ENCODE results near the gene PALLD. TPM values are rescaled to one million over a fixed set of nuclear protein-coding genes. Genes with fewer than 3 reads are reported as not detected.

The PALLD gene
- total RNA-seq, 1 experiment from 2014 or later = 18.3 TPM

DNA sequence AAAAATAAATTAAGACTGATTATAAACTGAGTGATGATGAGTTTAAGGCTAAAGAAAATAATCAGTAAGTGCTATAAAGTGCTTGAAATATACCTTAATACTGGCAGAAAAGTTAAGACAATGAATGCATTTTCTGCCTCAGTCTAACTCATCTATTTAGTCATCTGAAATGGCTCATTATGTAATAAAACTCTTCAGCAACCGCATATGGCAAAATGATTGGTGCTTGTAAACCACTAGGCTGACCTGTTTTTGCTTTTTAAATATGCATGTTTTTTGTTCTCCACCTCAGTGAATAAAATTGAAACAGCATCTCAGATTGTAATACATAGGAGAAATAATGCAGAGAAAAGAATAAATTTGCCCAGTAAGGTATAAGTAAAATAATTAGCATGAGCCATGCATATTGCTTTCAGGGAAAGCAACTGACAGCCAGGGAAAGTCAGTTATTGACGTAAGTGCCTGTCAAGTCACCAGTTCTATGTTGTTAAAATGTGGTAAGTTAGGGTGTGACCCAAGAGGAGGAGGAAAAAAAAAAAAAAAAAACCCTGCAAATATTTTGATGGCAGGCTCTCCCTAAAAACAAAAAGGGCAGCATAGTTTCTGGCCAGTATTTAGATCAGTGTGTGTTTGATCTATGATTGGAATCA lies 167.5 kb downstream of the PALLD start:
- Histone ChIP-seq H2BK5ac (ENCODE audit: insufficient read length, low read length) (no peak overlapping the region), H3K14ac (ENCODE audit: insufficient read depth, low read length) (no peak overlapping the region), H3K23ac (ENCODE audit: insufficient read length, low read depth, low read length) (no peak overlapping the region), H2BK20ac (ENCODE audit: low read depth, low read length, poor library complexity, severe bottlenecking) (no peak overlapping the region), H3K4ac (ENCODE audit: low read depth, low read length) (no peak overlapping the region), H2AFZ (ENCODE audit: low read length) (no peak overlapping the region), H2AK5ac (ENCODE audit: insufficient read length, low read length) (no peak overlapping the region), H4K8ac (replicated peaks; ENCODE audit: insufficient read length, low read depth, low read length) (no peak overlapping the region), H3K27ac (ENCODE audit: insufficient read length, low read depth, low read length) (no peak overlapping the region), H3K9ac (ENCODE audit: extremely low read depth, insufficient read length, low read length) (no peak overlapping the region), H3T11ph (ENCODE audit: low read length) (no peak overlapping the region), H4K20me1 (ENCODE audit: control insufficient read depth, insufficient read depth, insufficient read length) (no peaks in the 10 kb centered on the region), H2BK120ac (ENCODE audit: low read depth, low read length, poor library complexity, severe bottlenecking) (no peak overlapping the region), H2BK12ac (ENCODE audit: insufficient read length, low read depth, low read length) (no peak overlapping the region), H2BK15ac (ENCODE audit: low read depth, low read length) (no peak overlapping the region), H3K4me2 (ENCODE audit: insufficient read depth, insufficient read length, low read length) (no peak overlapping the region), H4K5ac (ENCODE audit: insufficient read length, low read depth, low read length) (no peak overlapping the region), H3K23me2 (ENCODE audit: insufficient read length, low read depth, low read length, poor library complexity, severe bottlenecking) (no peaks in the 10 kb centered on the region), H3K9me3 (ENCODE audit: control insufficient read depth, low read depth, low read length) (no peaks in the 10 kb centered on the region), H3K27me3 (ENCODE audit: insufficient read depth, low read length) (no peaks in the 10 kb centered on the region), H3K18ac (ENCODE audit: insufficient read length, low read depth, low read length) (no peak overlapping the region), H3K4me1 (ENCODE audit: insufficient read depth, low read length) (no peaks in the 10 kb centered on the region), H4K91ac (ENCODE audit: insufficient read length, low read depth, low read length) (no peak overlapping the region), H3K79me1 (ENCODE audit: insufficient read depth, low read depth, low read length, poor library complexity, severe bottlenecking) (no peaks in the 10 kb centered on the region), H3K56ac (ENCODE audit: insufficient read length, low read depth, low read length) (no peak overlapping the region), H3K79me2 (ENCODE audit: insufficient read depth, low read length) (no peaks in the 10 kb centered on the region)
- DNase-seq = no peak
- H3K36me3 Mint-ChIP-seq (ENCODE audit: insufficient read depth in 1 of 3, low read depth in 3 of 3) = no peaks in the 10 kb centered on the region
- TF ChIP-seq, protein P1, sequence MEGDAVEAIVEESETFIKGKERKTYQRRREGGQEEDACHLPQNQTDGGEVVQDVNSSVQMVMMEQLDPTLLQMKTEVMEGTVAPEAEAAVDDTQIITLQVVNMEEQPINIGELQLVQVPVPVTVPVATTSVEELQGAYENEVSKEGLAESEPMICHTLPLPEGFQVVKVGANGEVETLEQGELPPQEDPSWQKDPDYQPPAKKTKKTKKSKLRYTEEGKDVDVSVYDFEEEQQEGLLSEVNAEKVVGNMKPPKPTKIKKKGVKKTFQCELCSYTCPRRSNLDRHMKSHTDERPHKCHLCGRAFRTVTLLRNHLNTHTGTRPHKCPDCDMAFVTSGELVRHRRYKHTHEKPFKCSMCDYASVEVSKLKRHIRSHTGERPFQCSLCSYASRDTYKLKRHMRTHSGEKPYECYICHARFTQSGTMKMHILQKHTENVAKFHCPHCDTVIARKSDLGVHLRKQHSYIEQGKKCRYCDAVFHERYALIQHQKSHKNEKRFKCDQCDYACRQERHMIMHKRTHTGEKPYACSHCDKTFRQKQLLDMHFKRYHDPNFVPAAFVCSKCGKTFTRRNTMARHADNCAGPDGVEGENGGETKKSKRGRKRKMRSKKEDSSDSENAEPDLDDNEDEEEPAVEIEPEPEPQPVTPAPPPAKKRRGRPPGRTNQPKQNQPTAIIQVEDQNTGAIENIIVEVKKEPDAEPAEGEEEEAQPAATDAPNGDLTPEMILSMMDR (conservative IDR thresholded peaks at IDR 0.05) = no peak
- no peaks in the 10 kb centered on the region for H3K27me3 Mint-ChIP-seq (ENCODE audit: low read depth)
- WGBS (ENCODE audit: extremely low coverage, insufficient read length, low lambda C conversion rate) = no CpG with 5 or more reads among the region's 2 CpGs
- peaks cover 9 to 10% of the 10 kb centered on the region in 2 experiments for H3K4me1 Mint-ChIP-seq
- no peak overlapping the region for H3K27ac Mint-ChIP-seq
- no peak overlapping the region for H3K4me3 Mint-ChIP-seq
- H3K9me3 Mint-ChIP-seq = no peaks in the 10 kb centered on the region

Data from H9 (cell line).